Endothelial cell of umbilical vein (primary cell): ENCODE data around the gene ZNF775. TPM values are rescaled to one million over a fixed set of nuclear protein-coding genes. Genes with fewer than 3 reads are reported as not detected.

Experiments
- BruUV-seq: library from RNA; stranded (reverse); fragments of 400-500 nt; replicated peaks from 2 replicates; lab custom pipeline; 2021; lab: Mats Ljungman, UMichigan
- CTCF ChIA-PET: fragments of 300-600, 350-600 bp; sonication (Branson Sonifier 250); formaldehyde crosslinking; loops from one replicate; lab custom pipeline; 2021; ENCODE audit warnings: antibody characterized with exemption, inconsistent platforms; lab: Charles Lee
- POLR2A ChIA-PET: fragments of 300-600, 350-600 bp; sonication (Branson Sonifier 250); formaldehyde crosslinking; loops from one replicate; lab custom pipeline; 2021; ENCODE audit warnings: antibody characterized with exemption, inconsistent platforms; lab: Charles Lee
- DNase-seq: peaks from one replicate; pipeline ENCODE4 v3.0.0-alpha.2; 2011; ENCODE audit warnings: low read depth, low spot score
- FAIRE-seq: peaks from 2 replicates; lab custom pipeline; 2011; peaks lifted over from hg19 to GRCh38; lab: Jason Lieb, UNC
- H2AFZ ChIP-seq: 2 replicates; pipeline ENCODE4 v1.6.0; 2012; ENCODE audit warnings: low read depth, low read length, control low read depth, inconsistent platforms
- H3K27ac ChIP-seq: 2 replicates; pipeline ENCODE4 v1.5.1; 2011; ENCODE audit warnings: low read depth, mild to moderate bottlenecking, control low read depth, low read length, moderate library complexity; ENCODE audit not compliant: insufficient read depth
- H3K27me3 ChIP-seq, 2 experiments: 2 replicates each; pipeline versions ENCODE4 v1.6.0 to v1.6.1; 2011; ENCODE audit warnings: low read length in 2 of 2, mixed read lengths in 1 of 2; ENCODE audit not compliant: control insufficient read depth in 2 of 2, insufficient read depth in 2 of 2
- H3K36me3 ChIP-seq, 2 experiments: 2 replicates in 1 of 2; 3 replicates in 1 of 2; pipeline ENCODE4 v1.5.1; 2011; ENCODE audit warnings: low read length in 2 of 2, mild to moderate bottlenecking in 1 of 2, moderate library complexity in 1 of 2; ENCODE audit not compliant: control insufficient read depth in 2 of 2, insufficient read depth in 2 of 2; ENCODE audit errors: extremely low read depth in 1 of 2
- H3K4me1 ChIP-seq: 3 replicates; pipeline ENCODE4 v1.5.1; 2011; ENCODE audit warnings: mild to moderate bottlenecking, low read length; ENCODE audit not compliant: control insufficient read depth, insufficient read depth; ENCODE audit errors: extremely low read depth
- H3K4me2 ChIP-seq: 2 replicates; pipeline ENCODE4 v1.6.1; 2011; ENCODE audit warnings: low read length, control low read depth, mixed read lengths; ENCODE audit not compliant: insufficient read depth
- H3K4me3 ChIP-seq, 3 experiments: fragments of 200-600 bp in 1 of 3; sonication (generic), shearing (Covaris generic) in 1 of 3; replicated peaks in 1 of 3; 2 replicates each; pipeline ENCODE4 v1.5.1; 2011 to 2016; ENCODE audit warnings: control low read depth in 3 of 3, low read length in 3 of 3, mild to moderate bottlenecking in 2 of 3, inconsistent platforms in 1 of 3, low read depth in 1 of 3, moderate library complexity in 1 of 3; ENCODE audit not compliant: insufficient read depth in 1 of 3
- H3K79me2 ChIP-seq: 2 replicates; pipeline ENCODE4 v1.6.0; 2012; ENCODE audit warnings: low read length, inconsistent platforms; ENCODE audit not compliant: control insufficient read depth, insufficient read depth
- H3K9ac ChIP-seq: replicated peaks from 2 replicates; pipeline ENCODE3; 2011; ENCODE audit warnings: low read length, control low read depth; ENCODE audit not compliant: insufficient read depth; ENCODE audit errors: extremely low read depth
- H3K9me1 ChIP-seq: replicated peaks from 3 replicates; pipeline ENCODE4 v1.6.0; 2011; ENCODE audit warnings: mild to moderate bottlenecking, low read length; ENCODE audit not compliant: control insufficient read depth, insufficient read depth; ENCODE audit errors: extremely low read depth
- H3K9me3 ChIP-seq: replicated peaks from 2 replicates; pipeline ENCODE4 v1.5.1; 2012; ENCODE audit warnings: low read length, inconsistent platforms; ENCODE audit not compliant: control insufficient read depth, insufficient read depth
- H4K20me1 ChIP-seq: replicated peaks from 2 replicates; pipeline ENCODE3; 2011; ENCODE audit warnings: mild to moderate bottlenecking, low read length; ENCODE audit not compliant: control insufficient read depth, insufficient read depth; ENCODE audit errors: extremely low read depth
- EZH2 ChIP-seq: IDR thresholded peaks from 2 replicates; pipeline ENCODE4 v1.6.1; 2012; ENCODE audit warnings: borderline replicate concordance, low read depth, mild to moderate bottlenecking, moderate library complexity, low read length, inconsistent platforms; ENCODE audit not compliant: severe bottlenecking
- FOS ChIP-seq: IDR thresholded peaks from 2 replicates; pipeline ENCODE4 v1.6.1; 2011; ENCODE audit warnings: mild to moderate bottlenecking, low read length, moderate library complexity, borderline replicate concordance; ENCODE audit not compliant: insufficient read depth
- GATA2 ChIP-seq: IDR thresholded peaks from 2 replicates; pipeline ENCODE4 v1.7.0; 2011; ENCODE audit warnings: low read depth, mild to moderate bottlenecking, moderate library complexity, mixed read lengths, low read length; ENCODE audit not compliant: insufficient read length, insufficient read depth
- JUN ChIP-seq: IDR thresholded peaks from 2 replicates; pipeline ENCODE4 v1.6.1; 2011; ENCODE audit warnings: borderline replicate concordance, low read depth; ENCODE audit not compliant: insufficient read length, insufficient read depth
- MYC ChIP-seq: IDR thresholded peaks from one replicate; pipeline ENCODE4 v1.6.1; 2011; ENCODE audit warnings: mild to moderate bottlenecking, low read depth, low read length
- POLR2A ChIP-seq: IDR thresholded peaks from 2 replicates; pipeline ENCODE4 v1.6.1; 2012; ENCODE audit warnings: low read depth, mild to moderate bottlenecking, control low read depth, low read length
- POLR2AphosphoS5 ChIP-seq: IDR thresholded peaks from 2 replicates; pipeline ENCODE4 v1.6.1; 2012; ENCODE audit warnings: low read depth, mild to moderate bottlenecking, control low read depth, low read length, moderate library complexity; ENCODE audit not compliant: insufficient read depth
- dilution Hi-C: fragments of 300-500 bp; cut with MboI; formaldehyde crosslinking; loops from one replicate; pipeline ENCODE4 v1.15.0; 2019; ENCODE audit warnings: low sequenced_read_pairs; ENCODE audit not compliant: extremely low pct_ligation_motif_present
- intact Hi-C: fragments of 100-400 bp; cut with micrococcal nuclease; formaldehyde crosslinking; loops from one replicate; pipeline ENCODE4 v1.10.0; 2022
- polyA plus RNA-seq, 4 experiments: library from polyadenylated mRNA; depleted of rRNA in 3 of 4; stranded (reverse) in 3 of 4; unstranded in 1 of 4; fragments of >200 nt; gene quantifications; 2 replicates each; pipeline versions ENCODE4 v1.2.1 to v1.2.3, GENCODE V29; 2011 to 2012; ENCODE audit warnings: missing spikeins in 1 of 4
- total RNA-seq: library from RNA; stranded (reverse); gene quantifications from 2 replicates; pipeline ENCODE4 v1.2.3, GENCODE V29; 2021
- TF ChIP-seq, protein P1 (sequence below), 2 donors: IDR thresholded peaks; 1 replicate in 1 of 2; 2 replicates in 1 of 2; pipeline ENCODE4 v1.5.1; 2011; ENCODE audit warnings: low read length in 2 of 2, mild to moderate bottlenecking in 2 of 2, moderate library complexity in 2 of 2, control low read depth in 1 of 2, inconsistent platforms in 1 of 2, low read depth in 1 of 2; ENCODE audit not compliant: insufficient read depth in 1 of 2; ENCODE audit errors: extremely low read depth in 1 of 2
- TF ChIP-seq, protein P2 (sequence below): IDR thresholded peaks from 2 replicates; pipeline ENCODE4 v1.6.1; 2011; ENCODE audit not compliant: insufficient read depth, insufficient read length

ZNF775 gene
- total and polyA plus RNA-seq, 2 donors (not counting 3 experiments of a cell fraction or from before 2014, with no cell fraction given) = 5.8 to 8.3 TPM

DNA sequence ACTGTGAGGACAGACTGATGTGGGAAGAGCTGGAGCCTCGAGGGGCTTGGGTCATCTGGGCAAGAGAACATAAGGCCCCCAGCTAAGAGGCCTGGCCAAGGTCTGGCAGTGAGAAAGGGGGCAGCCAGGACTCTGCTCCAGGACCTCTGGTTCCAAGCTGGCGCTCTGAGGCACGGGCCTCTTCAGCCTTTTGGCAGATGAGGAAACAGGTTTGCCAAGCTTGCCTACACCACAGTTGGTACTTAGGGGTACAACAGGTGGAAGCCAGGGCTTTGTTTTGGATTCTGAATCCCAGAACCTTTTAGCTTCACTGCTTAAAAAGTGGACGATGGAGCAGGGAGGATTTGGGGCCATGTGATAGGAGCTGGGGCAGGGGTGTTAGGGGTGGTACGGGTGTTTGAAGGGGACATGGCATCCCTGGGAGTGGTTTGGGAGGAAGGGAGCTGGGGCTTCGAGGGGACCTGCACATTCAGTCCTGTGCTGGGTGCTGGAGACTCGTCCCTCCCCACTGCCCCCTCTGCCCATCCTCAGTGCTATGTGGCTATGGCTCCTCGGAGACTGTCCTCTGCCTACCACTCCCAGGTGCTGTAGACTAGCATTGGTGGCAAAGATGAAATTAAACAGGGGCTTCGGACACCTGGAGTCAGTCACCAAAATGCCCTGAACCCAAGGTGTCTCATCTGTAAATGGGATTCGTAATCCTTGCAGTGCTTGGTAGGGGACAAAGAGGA, 30.3 kb downstream of the ZNF775 start:
- intact Hi-C loops = no loop called here
- CTCF ChIA-PET = interaction anchor here (0.7 to 1.8 kb wide), 2 partner anchors 12 to 40 kb away, joined by 3 to 6 read pairs; partner anchors contain the start of gene REPIN1
- BruUV-seq = no TSS peak
- Histone ChIP-seq H3K4me3 (no peak overlapping the region), H3K36me3 (no peaks in the 10 kb centered on the region), H3K79me2 (no peaks in the 10 kb centered on the region), H3K9ac (no peak overlapping the region), H3K4me2 (no peak overlapping the region), H3K9me1 (no peaks in the 10 kb centered on the region), H3K27me3 (no peaks in the 10 kb centered on the region), H3K27ac (no peak overlapping the region), H2AFZ (no peak overlapping the region), H4K20me1 (no peaks in the 10 kb centered on the region), H3K9me3 (no peaks in the 10 kb centered on the region), H3K4me1 (peaks cover 10% of the 10 kb centered on the region)
- POLR2A ChIA-PET = no interaction called here
- dilution Hi-C loops = no loop called here
- no peak for DNase-seq
- no peak for TF ChIP-seq JUN
- TF ChIP-seq, protein P1, sequence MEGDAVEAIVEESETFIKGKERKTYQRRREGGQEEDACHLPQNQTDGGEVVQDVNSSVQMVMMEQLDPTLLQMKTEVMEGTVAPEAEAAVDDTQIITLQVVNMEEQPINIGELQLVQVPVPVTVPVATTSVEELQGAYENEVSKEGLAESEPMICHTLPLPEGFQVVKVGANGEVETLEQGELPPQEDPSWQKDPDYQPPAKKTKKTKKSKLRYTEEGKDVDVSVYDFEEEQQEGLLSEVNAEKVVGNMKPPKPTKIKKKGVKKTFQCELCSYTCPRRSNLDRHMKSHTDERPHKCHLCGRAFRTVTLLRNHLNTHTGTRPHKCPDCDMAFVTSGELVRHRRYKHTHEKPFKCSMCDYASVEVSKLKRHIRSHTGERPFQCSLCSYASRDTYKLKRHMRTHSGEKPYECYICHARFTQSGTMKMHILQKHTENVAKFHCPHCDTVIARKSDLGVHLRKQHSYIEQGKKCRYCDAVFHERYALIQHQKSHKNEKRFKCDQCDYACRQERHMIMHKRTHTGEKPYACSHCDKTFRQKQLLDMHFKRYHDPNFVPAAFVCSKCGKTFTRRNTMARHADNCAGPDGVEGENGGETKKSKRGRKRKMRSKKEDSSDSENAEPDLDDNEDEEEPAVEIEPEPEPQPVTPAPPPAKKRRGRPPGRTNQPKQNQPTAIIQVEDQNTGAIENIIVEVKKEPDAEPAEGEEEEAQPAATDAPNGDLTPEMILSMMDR (IDR thresholded peaks at IDR 0.05; ENCODE audit: extremely low read depth in 1 of 2, insufficient read depth in 1 of 2, low read depth in 1 of 2, low read length in 2 of 2) = no peak
- TF ChIP-seq EZH2 = no peak
- TF ChIP-seq, protein P2, sequence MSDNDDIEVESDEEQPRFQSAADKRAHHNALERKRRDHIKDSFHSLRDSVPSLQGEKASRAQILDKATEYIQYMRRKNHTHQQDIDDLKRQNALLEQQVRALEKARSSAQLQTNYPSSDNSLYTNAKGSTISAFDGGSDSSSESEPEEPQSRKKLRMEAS = no peak
- no peak for TF ChIP-seq POLR2A
- TF ChIP-seq POLR2AphosphoS5 = no peak
- no peak for TF ChIP-seq GATA2
- no peak for TF ChIP-seq MYC
- no peak for TF ChIP-seq FOS
- FAIRE-seq = no peak
